MV-4-11 (cell line): ENCODE data around the gene HOXA13.

Source experiments
- DNase-seq: peaks from one replicate; lab custom pipeline; 2025; lab: John Stamatoyannopoulos, UW

Gene HOXA13

DNA sequence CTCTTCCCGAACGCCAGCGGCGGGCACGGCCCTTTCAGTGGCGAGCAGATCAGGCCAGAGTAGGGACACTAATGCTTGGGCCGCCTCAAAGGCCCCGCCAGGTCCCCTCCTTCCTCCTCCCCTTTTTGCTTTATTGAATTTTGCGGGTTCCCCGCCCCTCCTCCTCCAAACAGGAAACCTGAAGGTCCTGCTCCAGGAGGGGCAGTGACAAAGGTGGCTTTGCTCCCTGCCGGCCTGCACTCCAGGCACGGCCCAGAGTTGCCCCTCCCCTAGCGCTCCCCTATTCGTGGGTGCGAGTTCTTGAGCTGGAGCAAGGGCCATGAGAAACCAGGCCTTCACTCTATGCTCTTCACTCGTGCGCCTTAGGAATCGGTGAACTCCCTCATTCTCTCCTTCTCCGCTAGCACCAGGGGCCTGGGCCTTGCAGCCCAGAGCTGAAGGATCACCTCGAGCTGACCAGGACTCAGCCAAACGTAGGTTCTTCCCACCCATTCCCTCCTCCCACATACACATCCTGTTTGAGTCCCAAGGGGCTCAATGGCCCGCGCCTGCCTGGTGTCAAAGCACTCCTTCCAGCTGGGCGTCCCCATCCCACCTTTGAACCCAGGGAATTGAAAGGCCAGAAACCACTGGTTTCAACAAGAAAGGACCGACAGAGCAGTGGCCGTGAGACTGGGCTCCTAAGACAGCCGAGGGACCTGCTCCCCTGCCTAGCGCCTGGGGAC is 51.7 kb downstream of the HOXA13 start:
- DNase-seq, result no peak

DNA sequence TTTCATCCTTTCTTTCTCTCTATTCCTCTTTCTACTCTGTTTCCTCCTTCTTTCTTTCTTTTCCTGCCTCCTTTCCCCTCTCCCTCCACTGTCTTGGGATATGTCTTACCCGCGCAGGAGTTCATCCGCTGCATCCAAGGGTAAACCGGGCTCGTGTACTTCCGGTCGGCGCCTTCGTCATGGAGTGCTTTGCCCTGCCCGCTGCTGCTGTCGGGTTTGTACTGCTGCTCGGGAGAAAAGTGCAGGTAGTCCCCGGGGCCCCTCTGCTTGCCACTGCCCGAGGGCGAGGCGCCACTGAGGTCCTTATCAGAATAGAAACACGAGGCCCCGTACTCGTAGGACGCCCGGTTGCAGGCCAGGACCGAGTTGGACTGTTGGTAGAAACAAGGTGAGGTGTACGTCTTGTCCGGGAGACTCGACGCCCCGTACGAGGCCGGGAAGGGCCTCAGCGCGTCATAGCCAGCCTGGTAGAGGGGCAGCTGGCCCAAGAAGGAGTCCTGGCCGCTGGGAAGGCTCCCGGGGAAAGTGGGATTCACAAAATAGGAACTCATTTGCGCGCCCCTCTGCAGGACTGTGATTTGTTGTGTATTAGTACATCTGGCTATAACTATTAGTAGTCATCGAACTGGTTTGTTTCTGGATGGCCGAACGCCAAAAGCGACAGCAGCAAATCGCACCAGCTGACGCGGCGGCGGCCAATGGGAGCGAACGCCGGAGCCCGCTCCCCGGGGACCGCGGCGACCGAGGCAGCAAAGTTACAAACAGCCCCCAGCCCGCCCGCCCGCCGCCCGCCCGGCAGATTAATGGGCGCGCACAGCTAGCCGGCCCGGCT is 52.5 kb downstream of the HOXA13 start, which contains the start of gene HOXA6:
TSS of gene HOXA6 (minus strand) at position 576 of the 832 bp plus-strand sequence. CDS start at position 551, 25 bp downstream.
- no peak for DNase-seq

- DNase-seq, result no peak
These were observed 53.2 kb downstream of the HOXA13 start for GRCh38 chr7:27146491-27147198.

- DNase-seq, result no peak
These were observed 53.9 kb downstream of the HOXA13 start for GRCh38 chr7:27145914-27146412.

GRCh38 chr7:27145165-27145913 is 54.6 kb downstream of the HOXA13 start:
- DNase-seq, result no peak

DNA sequence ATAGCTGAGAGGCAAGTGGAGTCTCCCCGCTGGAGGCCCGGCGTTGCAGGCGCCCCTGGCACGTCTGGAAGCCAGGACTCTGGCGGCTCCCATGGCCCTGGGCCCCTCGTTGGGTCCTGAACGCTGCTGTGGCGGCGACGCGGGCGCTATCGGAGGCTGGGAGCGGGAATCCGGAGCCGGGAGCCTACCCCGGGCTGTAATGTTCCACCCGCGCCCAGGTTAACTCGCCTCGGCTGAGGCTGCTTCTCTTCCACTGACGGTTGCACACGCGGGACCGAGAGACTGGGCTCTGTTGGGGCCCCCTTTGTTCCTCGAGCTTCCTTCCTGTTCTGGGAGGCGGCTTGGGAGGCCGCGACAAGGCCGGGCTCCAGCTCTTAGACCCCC is 55.1 kb downstream of the HOXA13 start:
- no peak for DNase-seq
